T-helper 17 cell (primary cell): ENCODE measurements around the gene UVRAG. TPM values are rescaled to one million over a fixed set of nuclear protein-coding genes. Genes with fewer than 3 reads are reported as not detected.

Experiments
- ATAC-seq: fragments of 150-1000 bp; cut with Tn5 transposase; 2 replicates; pipeline ENCODE4 v1.10.0; 2021; ENCODE audit warnings: mild to moderate bottlenecking, moderate library complexity
- DNase-seq, 3 donors: peaks; one replicate each; pipeline versions ENCODE4 v3.0.0 to v3.0.0-alpha.2; 2020 to 2021
- H3K9me3 ChIP-seq: one replicate; pipeline ENCODE4 v1.7.0; 2013; ENCODE audit warnings: low read length, mild to moderate bottlenecking; ENCODE audit not compliant: control insufficient read depth, poor library complexity, severe bottlenecking
- H3K27ac Mint-ChIP-seq: one replicate; pipeline ENCODE4 v1.8.0; 2022; ENCODE audit warnings: mild to moderate bottlenecking, moderate library complexity, mixed read lengths
- H3K27me3 Mint-ChIP-seq: one replicate; pipeline ENCODE4 v1.8.0; 2022; ENCODE audit warnings: mixed read lengths
- H3K36me3 Mint-ChIP-seq: one replicate; pipeline ENCODE4 v1.8.0; 2022; ENCODE audit warnings: low read depth, mixed read lengths
- H3K4me1 Mint-ChIP-seq: one replicate; pipeline ENCODE4 v1.8.0; 2022; ENCODE audit warnings: mild to moderate bottlenecking, mixed read lengths
- H3K4me3 Mint-ChIP-seq: one replicate; pipeline ENCODE4 v1.8.0; 2022; ENCODE audit warnings: mild to moderate bottlenecking, moderate library complexity, mixed read lengths
- total RNA-seq, 4 donors: library from RNA in 2 of 4; stranded (reverse) in 2 of 4; gene quantifications; one replicate each; pipeline ENCODE4 v1.2.3 and lab custom pipeline; 2022 to 2026

The UVRAG gene
- total RNA-seq, 2 donors from 2014 or later = 25.2 to 29.8 TPM

- no peak for DNase-seq
- H3K9me3 ChIP-seq = no peaks in the 10 kb centered on the region
- H3K4me3 Mint-ChIP-seq = no peak overlapping the region
- H3K27ac Mint-ChIP-seq = no peak overlapping the region
- peaks cover 10% of the 10 kb centered on the region for H3K27me3 Mint-ChIP-seq
- H3K4me1 Mint-ChIP-seq = no peaks in the 10 kb centered on the region
- H3K36me3 Mint-ChIP-seq = no peaks in the 10 kb centered on the region
- ATAC-seq = no peak
Observed at GRCh38 chr11:76167590-76167989, 352.6 kb downstream of the UVRAG start.

- Mint-ChIP-seq H3K36me3 (no peaks in the 10 kb centered on the region), H3K27me3 (peaks cover 6% of the 10 kb centered on the region), H3K4me1 (no peaks in the 10 kb centered on the region), H3K4me3 (no peak overlapping the region), H3K27ac (no peak overlapping the region)
- no peaks in the 10 kb centered on the region for H3K9me3 ChIP-seq
- DNase-seq (no peak), ATAC-seq (no peak)
Observed at GRCh38 chr11:76169473-76169896, 354.5 kb downstream of the UVRAG start.

- H3K9me3 ChIP-seq = no peaks in the 10 kb centered on the region
- ATAC-seq (no peak), DNase-seq (no peak)
- Mint-ChIP-seq H3K4me1 (no peaks in the 10 kb centered on the region), H3K36me3 (no peaks in the 10 kb centered on the region), H3K27ac (no peak overlapping the region), H3K4me3 (no peak overlapping the region), H3K27me3 (peaks cover 6% of the 10 kb centered on the region)
Observed at GRCh38 chr11:76170468-76170867, 355.5 kb downstream of the UVRAG start.

GRCh38 chr11:76172583-76172982, 357.6 kb downstream of the UVRAG start:
- no peak overlapping the region for H3K27ac Mint-ChIP-seq
- no peaks in the 10 kb centered on the region for H3K36me3 Mint-ChIP-seq
- no peak for ATAC-seq
- H3K9me3 ChIP-seq = no peaks in the 10 kb centered on the region
- peaks cover 6% of the 10 kb centered on the region for H3K27me3 Mint-ChIP-seq
- no peak overlapping the region for H3K4me3 Mint-ChIP-seq
- no peaks in the 10 kb centered on the region for H3K4me1 Mint-ChIP-seq
- DNase-seq = no peak

GRCh38 chr11:76173663-76174062, 358.7 kb downstream of the UVRAG start:
- H3K4me3 Mint-ChIP-seq = no peak overlapping the region
- peaks cover 6% of the 10 kb centered on the region for H3K27me3 Mint-ChIP-seq
- H3K27ac Mint-ChIP-seq = no peak overlapping the region
- H3K9me3 ChIP-seq = no peaks in the 10 kb centered on the region
- H3K36me3 Mint-ChIP-seq = no peaks in the 10 kb centered on the region
- DNase-seq (no peak), ATAC-seq (no peak)
- no peaks in the 10 kb centered on the region for H3K4me1 Mint-ChIP-seq

GRCh38 chr11:76174330-76174729, 359.3 kb downstream of the UVRAG start:
- Mint-ChIP-seq H3K4me1 (no peaks in the 10 kb centered on the region), H3K36me3 (no peaks in the 10 kb centered on the region), H3K4me3 (no peak overlapping the region), H3K27ac (no peak overlapping the region), H3K27me3 (peaks cover 6% of the 10 kb centered on the region)
- no peak for ATAC-seq
- DNase-seq = no peak
- H3K9me3 ChIP-seq = no peaks in the 10 kb centered on the region

GRCh38 chr11:76175783-76176182, 360.8 kb downstream of the UVRAG start:
- H3K27ac Mint-ChIP-seq = no peak overlapping the region
- H3K9me3 ChIP-seq = no peaks in the 10 kb centered on the region
- DNase-seq (no peak), ATAC-seq (no peak)
- H3K36me3 Mint-ChIP-seq = no peaks in the 10 kb centered on the region
- H3K4me3 Mint-ChIP-seq = no peak overlapping the region
- no peaks in the 10 kb centered on the region for H3K4me1 Mint-ChIP-seq
- H3K27me3 Mint-ChIP-seq = peaks cover 6% of the 10 kb centered on the region

- Mint-ChIP-seq H3K4me3 (no peak overlapping the region), H3K27me3 (peaks cover 5% of the 10 kb centered on the region), H3K27ac (no peak overlapping the region), H3K36me3 (no peaks in the 10 kb centered on the region), H3K4me1 (no peaks in the 10 kb centered on the region)
- H3K9me3 ChIP-seq = no peaks in the 10 kb centered on the region
- no peak for DNase-seq
- no peak for ATAC-seq
Observed at GRCh38 chr11:76176463-76176862, 361.5 kb downstream of the UVRAG start.

GRCh38 chr11:76177250-76177686, 362.3 kb downstream of the UVRAG start:
- no peaks in the 10 kb centered on the region for H3K36me3 Mint-ChIP-seq
- no peaks in the 10 kb centered on the region for H3K4me1 Mint-ChIP-seq
- no peak overlapping the region for H3K4me3 Mint-ChIP-seq
- no peak overlapping the region for H3K27ac Mint-ChIP-seq
- no peaks in the 10 kb centered on the region for H3K9me3 ChIP-seq
- H3K27me3 Mint-ChIP-seq = peaks cover 4% of the 10 kb centered on the region
- ATAC-seq (no peak), DNase-seq (no peak)

GRCh38 chr11:76179147-76179546, 364.1 kb downstream of the UVRAG start:
- no peak overlapping the region for H3K27ac Mint-ChIP-seq
- peaks cover 2% of the 10 kb centered on the region for H3K36me3 Mint-ChIP-seq
- ATAC-seq (no peak), DNase-seq (no peak)
- peaks cover 4% of the 10 kb centered on the region for H3K27me3 Mint-ChIP-seq
- H3K9me3 ChIP-seq = no peaks in the 10 kb centered on the region
- H3K4me1 Mint-ChIP-seq = no peaks in the 10 kb centered on the region
- H3K4me3 Mint-ChIP-seq = no peak overlapping the region

GRCh38 chr11:76181371-76181770, 366.4 kb downstream of the UVRAG start:
- peaks cover 5% of the 10 kb centered on the region for H3K4me1 Mint-ChIP-seq
- H3K36me3 Mint-ChIP-seq = peaks cover 4% of the 10 kb centered on the region
- H3K4me3 Mint-ChIP-seq = no peak overlapping the region
- no peaks in the 10 kb centered on the region for H3K9me3 ChIP-seq
- ATAC-seq = no peak
- H3K27me3 Mint-ChIP-seq = peaks cover 13% of the 10 kb centered on the region
- no peak for DNase-seq
- no peak overlapping the region for H3K27ac Mint-ChIP-seq

GRCh38 chr11:76184551-76184993, 369.6 kb downstream of the UVRAG start:
- peaks cover 5% of the 10 kb centered on the region for H3K4me1 Mint-ChIP-seq

GRCh38 chr11:76185511-76185910, 370.5 kb downstream of the UVRAG start:
- peaks cover 13% of the 10 kb centered on the region for H3K27me3 Mint-ChIP-seq

More at GRCh38 chr11:76184551-76184993, 369.6 kb downstream of the UVRAG start:
- Mint-ChIP-seq H3K27ac (peak overlapping the region; percentile 14), H3K4me3 (no peak overlapping the region), H3K36me3 (peaks cover 6% of the 10 kb centered on the region), H3K27me3 (peaks cover 13% of the 10 kb centered on the region)
- ATAC-seq (no peak), DNase-seq (no peak)
- H3K9me3 ChIP-seq = no peaks in the 10 kb centered on the region

GRCh38 chr11:76185931-76186401, 371.0 kb downstream of the UVRAG start:
- no peaks in the 10 kb centered on the region for H3K9me3 ChIP-seq
- DNase-seq (no peak), ATAC-seq (no peak)
- Mint-ChIP-seq H3K4me1 (peaks cover 5% of the 10 kb centered on the region), H3K27ac (no peak overlapping the region), H3K36me3 (peaks cover 6% of the 10 kb centered on the region), H3K27me3 (peaks cover 13% of the 10 kb centered on the region), H3K4me3 (no peak overlapping the region)

More at GRCh38 chr11:76185511-76185910, 370.5 kb downstream of the UVRAG start:
- ATAC-seq = no peak
- no peaks in the 10 kb centered on the region for H3K9me3 ChIP-seq
- Mint-ChIP-seq H3K27ac (no peak overlapping the region), H3K4me3 (no peak overlapping the region), H3K36me3 (peaks cover 6% of the 10 kb centered on the region), H3K4me1 (peaks cover 5% of the 10 kb centered on the region)
- DNase-seq = no peak
